ENCODE data around the gene ARHGAP8.
"Not testable (repeated sequence)": the region's sequence is repeated elsewhere in the genome, so short reads cannot be mapped to it uniquely, and the experiment has no call there.

The ARHGAP8 gene

GRCh38 chr22:44739024-44739423 is 13.4 kb upstream of the ARHGAP8 start:
- no peak for DNase-seq (ENCODE audit: low read depth in 3 of 3)

- DNase-seq (ENCODE audit: low read depth in 3 of 3): not testable (repeated sequence)
Measured at GRCh38 chr22:44739666-44740065, 12.7 kb upstream of the ARHGAP8 start.

- DNase-seq (ENCODE audit: low read depth in 3 of 3): no peak
Measured at GRCh38 chr22:44740307-44740706, 12.1 kb upstream of the ARHGAP8 start.

- no peak for DNase-seq (ENCODE audit: low read depth in 3 of 3)
Measured at GRCh38 chr22:44741929-44742328, 10.4 kb upstream of the ARHGAP8 start.

GRCh38 chr22:44743247-44743646 is 9.1 kb upstream of the ARHGAP8 start:
- DNase-seq (ENCODE audit: low read depth in 3 of 3): no peak

GRCh38 chr22:44743804-44744211 is 8.6 kb upstream of the ARHGAP8 start:
- no peak for DNase-seq (ENCODE audit: low read depth in 3 of 3)

- DNase-seq (ENCODE audit: low read depth in 3 of 3): no peak
Measured at GRCh38 chr22:44745853-44746789, 6.3 kb upstream of the ARHGAP8 start.

- DNase-seq (ENCODE audit: low read depth in 3 of 3): not testable (repeated sequence)
Measured at GRCh38 chr22:44747784-44748127, 4.6 kb upstream of the ARHGAP8 start.

- no peak for DNase-seq (ENCODE audit: low read depth in 3 of 3)
Measured at GRCh38 chr22:44748524-44748923, 3.9 kb upstream of the ARHGAP8 start.

GRCh38 chr22:44750481-44750880 is 1.9 kb upstream of the ARHGAP8 start:
- DNase-seq (ENCODE audit: low read depth in 3 of 3): no peak

- DNase-seq (ENCODE audit: low read depth in 3 of 3): no peak
Measured at GRCh38 chr22:44753189-44754042, 1.0 kb downstream of the ARHGAP8 start.

GRCh38 chr22:44754998-44755397 is 2.6 kb downstream of the ARHGAP8 start:
- no peak for DNase-seq (ENCODE audit: low read depth in 3 of 3)

GRCh38 chr22:44755417-44755816 is 3.0 kb downstream of the ARHGAP8 start:
- no peak for DNase-seq (ENCODE audit: low read depth in 3 of 3)

- DNase-seq (ENCODE audit: low read depth in 3 of 3): no peak
Measured at GRCh38 chr22:44755956-44756361, 3.6 kb downstream of the ARHGAP8 start.

- DNase-seq (ENCODE audit: low read depth in 3 of 3): no peak
Measured at GRCh38 chr22:44758344-44758973, 6.1 kb downstream of the ARHGAP8 start.

- no peak for DNase-seq (ENCODE audit: low read depth in 3 of 3)
Measured at GRCh38 chr22:44759001-44759400, 6.6 kb downstream of the ARHGAP8 start.

- no peak for DNase-seq (ENCODE audit: low read depth in 3 of 3)
Measured at GRCh38 chr22:44759430-44760310, 7.3 kb downstream of the ARHGAP8 start.

- no peak for DNase-seq (ENCODE audit: low read depth in 3 of 3)
Measured at GRCh38 chr22:44760476-44760875, 8.1 kb downstream of the ARHGAP8 start.

GRCh38 chr22:44761025-44761424 is 8.7 kb downstream of the ARHGAP8 start:
- no peak for DNase-seq (ENCODE audit: low read depth in 3 of 3)

GRCh38 chr22:44764373-44764772 is 12.0 kb downstream of the ARHGAP8 start:
- no peak for DNase-seq (ENCODE audit: low read depth in 3 of 3)

- no peak for DNase-seq (ENCODE audit: low read depth in 3 of 3)
Measured at GRCh38 chr22:44764974-44765373, 12.6 kb downstream of the ARHGAP8 start.
